ENCODE measurements around the gene HMGN1.
"Not testable (repeated sequence)": the region's sequence is repeated elsewhere in the genome, so short reads cannot be mapped to it uniquely, and the experiment has no call there.

Gene HMGN1, protein sequence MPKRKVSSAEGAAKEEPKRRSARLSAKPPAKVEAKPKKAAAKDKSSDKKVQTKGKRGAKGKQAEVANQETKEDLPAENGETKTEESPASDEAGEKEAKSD
- long read RNA-seq, donor 1, full-length matches to known transcripts: 193 of 283 reads
- long read RNA-seq, donor 1, partial matches to known transcripts: 32 of 283 reads
- long read RNA-seq, donor 1, other reads (novel, unspliced or antisense): 58 of 283 reads
- long read RNA-seq, donor 2, transcript HMGN1-204 (6 exons, 1,383 nt): major isoform, 110 of 145 reads
- long read RNA-seq, donor 2, partial matches to known transcripts: 7 of 145 reads
- long read RNA-seq, donor 2, other reads (novel, unspliced or antisense): 25 of 145 reads
- long read RNA-seq, donor 3, full-length matches to known transcripts: 63 of 83 reads
- long read RNA-seq, donor 3, partial matches to known transcripts: 5 of 83 reads
- long read RNA-seq, donor 3, other reads (novel, unspliced or antisense): 15 of 83 reads
- long read RNA-seq, donor 4, full-length matches to known transcripts: 131 of 196 reads
- long read RNA-seq, donor 4, partial matches to known transcripts: 31 of 196 reads
- long read RNA-seq, donor 4, other reads (novel, unspliced or antisense): 34 of 196 reads
- long read RNA-seq, donor 5, full-length matches to known transcripts: 168 of 263 reads
- long read RNA-seq, donor 5, partial matches to known transcripts: 39 of 263 reads
- long read RNA-seq, donor 5, other reads (novel, unspliced or antisense): 56 of 263 reads
- long read RNA-seq, donor 6, transcript HMGN1-204 (6 exons, 1,383 nt): major isoform, 135 of 198 reads
- long read RNA-seq, donor 6, partial matches to known transcripts: 32 of 198 reads
- long read RNA-seq, donor 6, other reads (novel, unspliced or antisense): 26 of 198 reads
- long read RNA-seq, donor 7, transcript HMGN1-204 (6 exons, 1,383 nt): major isoform, 212 of 361 reads
- long read RNA-seq, donor 7, partial matches to known transcripts: 69 of 361 reads
- long read RNA-seq, donor 7, other reads (novel, unspliced or antisense): 72 of 361 reads
- long read RNA-seq, donor 8, full-length matches to known transcripts: 141 of 196 reads
- long read RNA-seq, donor 8, partial matches to known transcripts: 10 of 196 reads
- long read RNA-seq, donor 8, other reads (novel, unspliced or antisense): 45 of 196 reads

DNA sequence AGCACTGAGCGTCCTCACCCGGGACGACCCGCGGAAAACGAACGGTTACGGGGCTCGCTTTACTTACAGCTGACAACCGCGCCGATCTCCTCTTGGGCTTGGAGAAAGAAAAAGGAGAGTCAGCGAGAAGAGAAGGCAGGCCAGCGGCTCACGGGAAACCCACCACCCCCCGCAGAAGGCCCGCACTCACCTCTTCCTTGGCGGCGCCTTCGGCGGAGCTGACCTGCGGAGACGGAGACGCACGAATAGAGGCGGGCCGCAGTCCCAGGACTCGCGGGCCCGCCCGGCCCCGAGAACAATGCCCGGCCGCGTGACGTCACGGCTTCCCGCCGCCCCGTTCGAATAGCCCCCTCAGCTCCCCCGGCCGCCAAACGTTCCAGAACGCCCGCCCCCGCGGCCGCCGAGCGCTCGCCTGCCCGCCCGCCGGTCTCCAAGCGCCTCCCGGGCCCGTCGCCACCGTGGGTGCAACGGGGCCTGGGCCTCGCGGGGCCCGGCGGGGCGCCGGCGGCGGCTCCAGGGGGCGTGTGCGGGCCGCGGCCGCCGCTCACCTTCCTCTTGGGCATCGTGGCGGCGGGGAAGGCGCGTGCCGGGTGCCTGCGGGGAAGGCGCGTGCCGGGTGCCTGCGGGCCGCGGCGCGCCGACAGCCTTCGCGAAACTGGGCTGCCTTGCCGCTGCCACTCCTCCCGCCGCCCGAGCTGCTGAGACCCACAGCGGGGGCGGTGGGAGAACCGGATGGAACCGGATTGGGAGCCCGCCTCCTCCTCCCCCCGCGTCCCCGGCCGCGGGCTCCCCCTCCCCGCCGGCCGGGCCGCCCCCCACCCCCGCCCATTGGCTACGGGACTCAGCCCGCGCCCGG is at the start of gene HMGN1:
Gene HMGN1 (minus strand): TSS at position 734 of the 856 bp plus-strand sequence. CDS start 171 bp downstream, at position 563.
- DNase-seq: peak; percentile 93

DNA sequence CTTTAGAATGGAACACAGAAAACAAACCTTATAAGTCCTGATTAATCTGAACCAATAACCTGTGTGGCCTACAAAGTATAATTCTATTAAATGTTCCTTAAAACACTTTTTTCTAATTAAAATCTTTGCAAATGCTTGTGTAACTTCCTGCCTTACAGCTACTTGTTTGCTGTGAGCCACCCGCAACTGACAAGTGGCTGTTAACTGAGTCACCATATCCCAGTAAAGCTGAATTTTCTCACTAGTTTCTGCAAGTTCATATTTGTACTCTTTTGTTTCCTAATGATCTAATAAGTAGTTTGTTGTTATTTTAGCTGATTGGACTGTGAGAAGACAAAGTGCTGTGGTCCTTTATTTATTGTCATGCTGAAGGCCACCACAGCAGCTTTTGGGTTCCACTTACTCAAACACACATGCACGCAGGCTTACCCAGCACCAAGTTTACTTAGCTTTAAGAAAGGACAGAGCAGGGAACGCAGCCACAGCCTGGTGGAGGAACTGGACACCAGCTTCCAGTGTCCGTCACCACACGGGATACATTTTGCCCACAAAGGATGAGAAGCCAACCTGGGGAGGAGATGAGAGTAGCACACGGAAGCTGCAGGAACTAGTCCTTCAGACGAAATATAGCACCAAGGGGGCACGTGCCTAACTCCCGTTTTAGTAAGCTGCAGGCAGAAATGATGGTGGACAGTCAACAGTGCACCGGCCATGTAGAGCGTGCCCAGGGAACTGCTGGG is 48.9 kb upstream of the HMGN1 start:
- DNase-seq: no peak

DNA sequence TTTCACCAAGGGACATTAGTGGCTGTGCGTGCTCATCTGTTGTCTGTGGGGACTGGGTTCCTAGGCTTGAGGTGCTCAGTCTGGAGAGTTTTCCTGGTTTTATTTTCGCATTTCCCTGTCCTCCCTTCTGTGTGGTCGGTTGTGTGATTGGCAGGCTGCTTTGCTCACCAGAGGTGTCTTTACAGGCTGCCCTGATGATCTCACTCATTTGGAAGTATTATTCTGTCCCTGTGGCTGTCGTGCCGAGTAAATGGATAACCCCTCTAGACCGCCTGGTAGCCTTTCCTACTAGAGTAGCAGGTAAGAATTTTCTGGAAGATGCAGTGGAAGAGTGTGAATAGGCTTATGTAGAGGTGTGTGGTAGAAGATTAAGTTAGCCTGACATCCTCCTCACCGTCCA is 44.1 kb upstream of the HMGN1 start:
- DNase-seq: no peak

DNA sequence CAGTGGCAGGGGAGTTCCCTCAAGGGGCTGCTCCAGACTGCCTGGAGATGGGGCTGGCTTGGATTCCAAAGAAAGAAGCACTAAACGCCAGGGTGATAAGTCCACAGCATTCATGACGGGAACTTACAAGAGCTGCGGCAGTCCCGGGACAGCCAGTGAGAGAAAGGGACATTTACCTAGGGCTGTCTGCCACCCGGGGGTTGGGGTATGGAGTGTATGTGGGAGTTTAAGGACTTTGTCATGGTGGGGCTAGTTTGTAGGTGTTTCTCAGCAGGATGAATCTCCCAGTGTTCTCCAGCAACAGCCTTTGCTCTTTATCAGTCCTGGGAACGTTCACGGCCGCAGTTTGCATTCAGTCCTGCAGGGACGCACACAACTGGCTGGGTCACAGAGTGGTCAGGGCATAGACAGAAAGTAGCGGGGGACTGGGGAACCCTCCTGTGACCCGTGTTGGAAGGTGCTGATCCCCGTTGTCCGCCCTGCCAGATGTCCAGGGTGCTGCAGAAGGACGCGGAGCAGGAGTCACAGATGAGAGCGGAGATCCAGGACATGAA is 41.4 kb upstream of the HMGN1 start:
- no peak for DNase-seq

DNA sequence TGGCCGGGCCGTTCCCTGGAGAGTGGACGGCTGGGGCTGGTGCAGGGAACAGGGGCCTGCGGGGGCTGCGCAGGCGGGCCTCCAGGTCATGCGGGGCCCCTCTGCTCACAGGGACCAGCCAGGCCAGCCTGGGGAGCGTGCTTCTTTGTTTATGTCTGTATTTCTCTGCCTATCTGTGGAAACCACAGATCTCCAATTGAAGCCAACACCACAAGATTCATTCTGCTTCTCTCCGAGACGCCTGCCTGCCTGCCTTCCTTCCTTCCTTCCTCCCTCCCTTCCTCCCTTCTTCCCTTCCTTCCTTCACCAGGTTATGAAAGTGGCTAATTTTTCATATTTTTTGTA is 39.9 kb upstream of the HMGN1 start:
- DNase-seq: no peak

DNA sequence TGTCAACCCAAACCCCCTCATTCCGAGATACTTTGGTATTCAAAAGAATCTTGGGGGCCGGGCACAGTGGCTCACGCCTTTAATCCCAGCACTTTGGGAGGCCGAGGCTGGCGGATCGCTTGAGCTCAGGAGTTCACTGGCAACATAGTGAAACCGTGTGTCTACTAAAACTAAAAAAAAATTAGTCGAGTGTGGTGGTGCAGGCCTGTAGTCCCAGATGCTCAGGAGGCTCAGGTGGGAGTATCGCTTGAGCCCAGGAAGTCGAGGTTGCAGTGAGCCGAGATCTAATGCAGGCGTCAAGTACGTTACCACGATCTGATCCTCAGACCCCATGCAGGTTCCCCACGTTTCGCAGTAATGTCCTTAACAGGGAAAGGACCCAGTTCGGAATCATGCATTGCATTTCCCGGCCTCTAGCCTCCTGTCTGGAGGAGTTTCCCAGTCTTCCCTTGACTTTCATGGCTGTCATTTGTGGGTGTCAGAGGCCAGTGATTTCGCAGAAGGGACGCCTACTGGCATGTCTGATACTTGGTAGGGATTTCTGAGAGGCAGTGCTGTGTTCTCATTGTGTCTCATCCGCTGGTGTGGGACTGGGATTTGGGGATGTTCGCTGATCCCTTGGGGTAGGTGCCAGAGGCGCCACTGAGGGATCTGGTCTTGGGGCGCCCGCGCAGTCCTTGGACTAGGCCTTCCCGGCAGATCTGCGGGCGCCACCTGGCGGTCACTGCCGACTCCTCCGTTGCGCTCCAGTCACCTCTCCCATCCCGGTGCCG is 39.3 kb upstream of the HMGN1 start:
- peak; percentile 87 for DNase-seq

DNA sequence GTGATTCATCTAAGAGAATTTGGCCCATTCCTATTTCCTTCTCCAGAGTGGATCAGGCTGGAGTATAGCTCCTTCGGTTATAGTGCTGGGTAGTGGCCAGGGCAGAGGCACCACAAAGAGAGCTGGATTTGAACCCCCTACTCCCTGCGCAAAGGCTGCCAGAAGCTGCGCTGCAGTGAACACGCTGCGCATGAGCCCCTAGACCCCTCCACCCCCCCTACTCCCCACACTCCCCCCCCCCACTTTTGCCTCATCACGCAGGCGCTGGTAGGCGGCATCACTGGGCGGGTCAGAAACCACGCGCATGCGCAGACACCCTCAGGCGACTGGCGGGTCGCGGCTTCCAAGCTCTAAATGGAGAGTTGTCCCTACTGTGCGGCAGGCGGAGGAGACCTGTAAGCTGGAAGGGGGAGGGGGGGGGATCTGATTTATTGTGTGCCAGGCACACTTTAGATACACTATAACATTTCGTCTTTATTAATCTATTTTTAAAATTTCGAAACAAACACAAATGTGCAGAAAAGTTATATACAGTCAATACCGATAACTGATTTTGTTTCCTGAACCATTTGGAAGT is 38.7 kb upstream of the HMGN1 start:
- DNase-seq: peak; percentile 69

DNA sequence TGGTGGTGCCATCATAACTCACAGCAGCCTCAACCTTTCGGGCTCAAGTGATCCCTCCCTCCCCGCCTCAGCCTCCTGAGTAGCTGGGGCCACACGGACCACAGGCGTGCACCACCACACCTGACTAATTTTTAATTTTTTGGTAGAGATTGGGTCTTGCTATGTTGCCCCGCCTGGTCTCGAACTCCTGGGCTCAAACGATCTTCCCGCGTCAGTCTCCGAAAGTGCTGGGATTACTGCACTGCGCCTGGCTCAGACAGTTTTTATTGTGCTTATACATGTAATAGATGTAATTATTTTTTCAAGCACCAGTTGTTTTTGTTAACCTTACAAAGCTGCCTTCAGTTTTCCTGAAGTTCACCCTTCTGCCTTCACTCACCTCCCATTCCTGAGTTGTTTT is 38.0 kb upstream of the HMGN1 start:
- DNase-seq: no peak

DNA sequence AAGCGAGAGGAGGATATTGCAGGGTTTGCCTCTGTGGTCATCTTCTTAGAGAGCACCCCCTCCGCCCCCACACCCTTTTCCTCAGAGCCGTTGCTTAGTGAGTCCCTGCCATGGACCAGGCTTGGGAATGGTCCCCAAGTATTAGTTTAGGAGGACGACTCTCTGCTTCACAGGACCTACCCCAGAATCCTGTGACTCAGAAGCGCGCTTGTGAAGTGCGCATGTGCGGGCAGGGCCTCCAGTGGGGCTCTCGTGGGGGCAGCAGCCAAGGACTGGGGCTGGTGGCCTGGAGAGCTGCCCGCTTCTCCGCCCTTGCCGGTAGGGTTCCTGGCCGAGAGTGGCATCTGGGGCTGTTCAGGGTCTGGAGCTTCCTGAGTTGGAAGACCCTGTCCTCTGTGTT is 37.3 kb upstream of the HMGN1 start:
- no peak for DNase-seq

DNA sequence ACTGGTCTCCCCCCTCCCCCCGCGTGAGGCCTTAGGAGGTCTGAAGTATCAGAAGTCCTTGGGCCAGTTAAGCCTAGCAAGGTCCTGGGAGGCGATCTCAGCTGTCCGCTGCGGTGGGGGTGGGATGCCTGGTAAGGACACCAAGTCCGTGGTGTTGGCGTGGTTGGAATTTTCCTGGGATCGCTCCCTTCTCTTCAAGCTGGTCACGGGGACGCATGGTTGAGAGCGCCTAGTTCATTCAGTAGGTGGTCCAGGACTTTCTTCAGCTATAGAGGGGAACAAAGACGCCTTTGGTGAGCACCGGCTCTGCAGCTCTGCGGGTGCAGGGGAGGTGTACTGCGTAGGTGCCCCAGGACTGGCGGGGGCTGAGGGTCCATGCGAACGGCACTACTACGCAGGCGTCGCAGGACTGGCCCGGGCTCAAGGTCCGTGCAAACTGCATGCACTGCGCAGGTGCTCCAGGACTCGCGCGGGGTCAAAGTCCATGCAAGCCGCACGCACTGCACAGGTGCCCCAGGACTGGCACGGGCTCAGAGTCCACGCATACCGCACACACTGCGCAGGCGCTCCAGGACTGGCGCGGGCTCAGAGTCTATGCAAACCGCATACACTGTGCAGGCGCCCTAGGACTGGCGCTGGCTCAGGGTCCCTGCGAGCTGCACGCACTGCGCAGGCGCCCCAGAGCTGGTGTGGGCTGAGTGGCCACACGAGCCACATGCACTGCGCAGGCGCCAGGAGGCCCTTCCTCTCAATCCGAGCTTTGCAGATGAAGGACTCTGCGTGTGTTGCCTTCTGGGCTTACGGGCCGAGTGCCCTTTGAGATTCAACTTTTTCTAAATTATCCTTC is 36.6 kb upstream of the HMGN1 start:
- DNase-seq: peak; percentile 74

DNA sequence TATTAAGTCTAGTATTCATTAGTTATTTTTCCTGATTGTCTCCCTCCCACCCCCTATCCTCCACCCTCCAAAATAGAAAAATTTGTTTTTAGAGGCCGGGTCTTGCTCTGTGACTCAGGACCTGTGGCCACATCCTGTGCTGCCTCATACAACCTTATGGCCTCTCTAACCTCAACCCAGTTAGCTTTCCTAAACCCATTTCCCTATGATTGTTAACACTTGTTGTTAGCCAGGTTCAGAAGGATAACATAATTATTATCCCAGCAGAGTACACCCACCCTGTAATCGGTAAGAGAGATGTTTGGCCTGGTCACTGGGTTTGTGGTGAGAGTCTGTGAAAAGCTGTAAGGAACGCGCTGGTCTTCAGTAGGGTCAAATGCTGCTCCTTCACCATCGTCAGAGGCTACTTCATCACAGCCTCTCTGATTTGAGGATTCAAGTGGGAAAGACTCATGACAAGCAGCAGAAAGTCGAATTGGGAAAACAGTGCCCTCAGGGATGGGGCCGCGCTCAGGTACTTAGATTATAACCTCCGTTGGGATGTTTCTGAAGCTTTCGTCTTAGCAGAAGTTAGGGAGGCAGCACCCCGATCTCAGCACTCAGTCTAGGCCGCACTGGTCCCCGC is 35.9 kb upstream of the HMGN1 start:
- no peak for DNase-seq

DNA sequence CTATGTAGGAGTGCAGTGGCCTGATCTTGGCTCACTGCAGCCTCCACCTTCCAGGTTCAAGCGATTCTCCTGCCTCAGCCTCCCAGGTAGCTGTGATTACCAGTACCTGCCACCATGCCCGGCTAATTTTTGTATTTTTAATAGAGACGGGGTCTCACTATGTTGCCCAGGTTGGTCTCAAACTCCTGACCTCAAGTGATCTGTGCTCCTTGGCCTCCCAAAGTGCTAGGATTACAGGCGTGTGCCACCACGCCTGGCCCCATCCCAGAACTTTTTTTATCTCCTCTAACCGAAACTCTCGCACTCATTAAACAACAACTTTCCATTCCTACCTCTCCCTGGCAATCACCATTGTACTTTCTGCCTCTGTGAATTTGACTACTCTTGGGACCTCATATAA is 33.2 kb upstream of the HMGN1 start:
- DNase-seq: not testable (repeated sequence)

DNA sequence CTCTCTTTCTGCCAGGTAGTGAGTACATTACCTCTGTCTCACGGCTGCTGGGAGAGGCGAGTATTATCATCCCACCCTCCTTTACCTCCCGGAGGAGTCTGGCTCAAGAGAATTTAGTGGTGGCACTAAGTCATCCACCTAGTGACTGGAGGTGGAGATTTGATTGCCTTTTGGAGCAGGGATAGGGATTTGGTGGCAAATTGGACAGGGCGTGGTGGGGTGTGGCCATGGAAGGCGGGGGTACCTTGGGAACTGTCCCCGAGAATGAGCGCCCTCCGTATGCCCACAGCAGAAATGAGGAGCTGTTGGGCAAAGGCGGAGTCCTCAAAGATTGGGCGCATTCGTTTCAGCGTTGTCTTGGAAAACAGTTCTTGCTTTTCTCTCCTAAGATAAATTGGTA is 32.1 kb upstream of the HMGN1 start:
- peak; percentile 9 for DNase-seq

DNA sequence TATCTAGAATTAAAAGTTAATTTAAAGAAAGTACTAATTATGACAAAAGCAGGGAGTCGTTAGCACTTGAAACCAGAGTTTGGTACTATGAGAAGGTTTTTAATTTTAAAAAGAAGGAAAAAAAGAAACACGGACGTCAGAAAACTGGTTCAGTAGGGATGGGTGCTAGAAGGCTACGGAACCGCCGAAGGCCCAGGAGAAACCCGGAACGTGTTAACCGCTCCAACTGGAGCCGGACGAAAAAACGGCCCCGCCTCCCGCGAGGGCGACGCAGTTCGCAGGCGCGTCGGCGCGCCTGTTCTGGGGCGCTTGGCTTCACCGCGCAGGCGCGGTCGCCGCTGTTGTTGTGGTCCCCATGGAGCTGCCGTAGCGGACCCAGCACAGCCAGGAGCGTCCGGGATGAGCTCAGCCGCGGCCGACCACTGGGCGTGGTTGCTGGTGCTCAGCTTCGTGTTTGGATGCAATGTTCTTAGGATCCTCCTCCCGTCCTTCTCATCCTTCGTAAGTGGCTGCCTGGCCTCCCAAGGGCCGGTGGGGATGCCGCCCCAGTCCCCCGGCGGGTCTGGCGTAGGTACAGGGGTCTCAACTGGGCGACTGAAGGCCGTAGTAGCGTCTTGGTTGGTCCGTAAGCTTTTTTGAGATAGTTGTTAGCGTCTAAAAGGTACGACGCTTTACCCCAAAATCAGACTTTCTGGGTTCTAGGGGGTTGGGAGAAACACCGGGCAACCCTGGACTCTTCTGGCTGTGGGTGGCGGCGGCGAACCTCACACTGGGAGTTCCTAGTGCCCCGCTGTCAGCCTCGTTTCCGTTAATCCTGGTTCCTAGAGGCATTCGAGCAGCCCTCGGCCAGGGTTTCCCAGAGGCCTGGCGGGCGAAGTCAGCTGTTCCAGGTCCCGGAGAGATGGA is 31.4 kb upstream of the HMGN1 start:
- DNase-seq: peak; percentile 85

DNA sequence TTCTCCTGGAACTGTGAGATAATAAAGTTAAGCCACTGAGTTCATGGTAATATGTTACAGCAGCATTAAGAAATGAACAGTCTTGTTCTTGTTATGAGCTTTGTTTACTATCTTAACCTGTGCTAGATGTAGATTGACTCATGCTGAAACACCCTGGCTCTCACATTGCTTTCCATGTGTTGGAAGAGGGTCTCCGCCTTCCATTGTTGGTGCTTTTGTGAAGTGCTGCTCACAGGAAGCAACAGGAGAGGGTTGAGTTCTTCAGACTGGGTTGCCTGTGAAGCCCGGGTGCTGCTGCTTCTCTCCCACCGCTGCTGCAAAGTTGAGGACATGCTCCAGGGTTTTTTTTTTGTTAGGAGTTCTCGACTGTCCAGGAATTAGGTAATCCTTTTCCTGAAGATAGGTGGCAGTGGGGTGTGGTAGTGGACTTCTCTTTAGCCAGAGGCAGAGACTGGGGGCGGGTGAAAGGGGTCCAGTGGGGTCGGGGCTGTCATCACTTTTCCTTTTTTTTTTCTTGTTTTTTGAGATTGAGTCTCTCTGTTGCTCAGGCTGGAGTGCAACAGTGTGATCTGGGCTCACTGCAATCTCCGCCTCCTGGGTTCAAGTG is 28.7 kb upstream of the HMGN1 start:
- DNase-seq: no peak

DNA sequence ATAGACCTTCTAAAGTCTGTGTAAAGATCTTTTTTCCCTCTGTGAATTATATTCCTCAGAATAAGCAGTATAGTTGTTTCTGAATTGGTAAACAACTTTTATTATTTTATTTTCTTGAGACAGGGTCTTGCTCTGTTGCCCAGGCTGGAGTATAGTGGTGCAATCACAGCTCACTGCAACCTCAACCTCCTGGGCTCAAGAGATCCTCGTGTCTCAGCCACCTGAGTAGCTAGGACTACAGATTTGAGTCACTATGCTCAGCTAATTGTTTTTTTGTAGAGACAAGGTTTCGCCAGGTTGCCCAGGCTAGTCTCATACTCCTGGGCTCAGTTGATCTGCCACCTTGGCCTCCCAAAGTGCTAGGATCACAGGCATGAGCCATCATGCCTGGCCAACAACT is 26.6 kb upstream of the HMGN1 start:
- no peak for DNase-seq

DNA sequence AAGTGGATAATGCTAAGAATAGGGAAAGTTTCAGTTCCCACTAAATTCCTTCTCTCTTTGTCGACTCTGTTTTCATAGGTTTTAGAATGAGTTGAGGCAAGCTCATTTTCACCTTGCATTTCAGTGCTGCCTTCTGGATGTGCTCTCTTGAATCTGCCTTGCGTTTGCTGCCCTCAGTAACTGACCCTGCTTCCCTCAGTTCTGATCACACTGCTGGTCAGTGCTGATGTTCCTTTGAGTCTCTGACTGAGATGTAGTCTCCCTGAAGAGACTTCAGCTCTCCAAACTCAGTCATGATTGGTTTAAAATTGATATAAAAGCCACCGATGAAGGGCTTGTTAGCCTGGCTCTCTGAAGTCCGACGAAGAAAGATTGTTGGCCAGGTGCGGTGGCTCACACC is 25.2 kb upstream of the HMGN1 start:
- no peak for DNase-seq

All from right kidney (tissue), 9 donors.